ENCODE results near the gene COL5A3.

The COL5A3 gene

GRCh38 chr19:9940778-9941177 is 69.5 kb downstream of the COL5A3 start:
- Histone ChIP-seq H4K20me1 (ENCODE audit: insufficient read depth, low read length) (no peaks in the 10 kb centered on the region), H3F3A (ENCODE audit: insufficient read depth, low read length) (no peaks in the 10 kb centered on the region), H3K4me3 (ENCODE audit: low read depth, low read length, poor library complexity, severe bottlenecking) (no peak overlapping the region), H3K4me2 (ENCODE audit: low read length) (no peak overlapping the region), H3K9me3 (ENCODE audit: low read length) (0 out of 2 replicates have a peak, but pooled peaks cover 3% of the 10 kb centered on the region), H3K4me1 (ENCODE audit: insufficient read depth, low read length, severe bottlenecking) (no peaks in the 10 kb centered on the region), H3K36me3 (ENCODE audit: insufficient read depth, low read length) (no peaks in the 10 kb centered on the region; the same call in 1 of the 2 replicates), H3K9ac (ENCODE audit: low read length) (no peak overlapping the region), H3K27me3 (ENCODE audit: insufficient read depth, low read length) (peaks cover 6% of the 10 kb centered on the region; the same call in 1 of the 2 replicates), H3K27ac (ENCODE audit: low read depth, low read length, poor library complexity, severe bottlenecking) (no peak overlapping the region), H2AFZ (ENCODE audit: low read length) (no peak overlapping the region), H3K9me2 (ENCODE audit: low read depth, low read length) (no peaks in the 10 kb centered on the region), H3K79me2 (ENCODE audit: insufficient read depth, low read length) (no peaks in the 10 kb centered on the region)
- TF ChIP-seq CTCF (IDR thresholded peaks at IDR 0.05; ENCODE audit: low read length), result no peak
- no peak for TF ChIP-seq EZH2 (IDR thresholded peaks at IDR 0.05; ENCODE audit: borderline replicate concordance, low read length)

- Histone ChIP-seq H3K27me3 (ENCODE audit: insufficient read depth, low read length) (peaks cover 6% of the 10 kb centered on the region; the same call in 1 of the 2 replicates), H3K4me1 (ENCODE audit: insufficient read depth, low read length, severe bottlenecking) (no peaks in the 10 kb centered on the region), H3K9me2 (ENCODE audit: low read depth, low read length) (no peaks in the 10 kb centered on the region), H3K9me3 (ENCODE audit: low read length) (0 out of 2 replicates have a peak, but pooled peaks cover 3% of the 10 kb centered on the region), H3K4me3 (ENCODE audit: low read depth, low read length, poor library complexity, severe bottlenecking) (no peak overlapping the region), H3K27ac (ENCODE audit: low read depth, low read length, poor library complexity, severe bottlenecking) (no peak overlapping the region), H3F3A (ENCODE audit: insufficient read depth, low read length) (no peaks in the 10 kb centered on the region), H3K36me3 (ENCODE audit: insufficient read depth, low read length) (no peaks in the 10 kb centered on the region; the same call in 1 of the 2 replicates), H3K9ac (ENCODE audit: low read length) (no peak overlapping the region), H4K20me1 (ENCODE audit: insufficient read depth, low read length) (no peaks in the 10 kb centered on the region), H3K79me2 (ENCODE audit: insufficient read depth, low read length) (no peaks in the 10 kb centered on the region), H2AFZ (ENCODE audit: low read length) (no peak overlapping the region), H3K4me2 (ENCODE audit: low read length) (no peak overlapping the region)
- TF ChIP-seq CTCF (IDR thresholded peaks at IDR 0.05; ENCODE audit: low read length) (no peak), EZH2 (IDR thresholded peaks at IDR 0.05; ENCODE audit: borderline replicate concordance, low read length) (no peak)
Measured at GRCh38 chr19:9939301-9939913, 70.9 kb downstream of the COL5A3 start.

- Histone ChIP-seq H3K4me3 (ENCODE audit: low read depth, low read length, poor library complexity, severe bottlenecking) (no peak overlapping the region), H3K79me2 (ENCODE audit: insufficient read depth, low read length) (no peaks in the 10 kb centered on the region), H3K4me1 (ENCODE audit: insufficient read depth, low read length, severe bottlenecking) (no peaks in the 10 kb centered on the region), H3K9ac (ENCODE audit: low read length) (no peak overlapping the region), H4K20me1 (ENCODE audit: insufficient read depth, low read length) (no peaks in the 10 kb centered on the region), H3F3A (ENCODE audit: insufficient read depth, low read length) (no peaks in the 10 kb centered on the region), H3K4me2 (ENCODE audit: low read length) (no peak overlapping the region), H3K27me3 (ENCODE audit: insufficient read depth, low read length) (peaks cover 4% of the 10 kb centered on the region; the same call in 1 of the 2 replicates), H2AFZ (ENCODE audit: low read length) (no peak overlapping the region), H3K9me2 (ENCODE audit: low read depth, low read length) (no peaks in the 10 kb centered on the region), H3K9me3 (ENCODE audit: low read length) (0 out of 2 replicates have a peak, but pooled peaks cover under 1% of the 10 kb centered on the region), H3K36me3 (ENCODE audit: insufficient read depth, low read length) (no peaks in the 10 kb centered on the region; the same call in 1 of the 2 replicates), H3K27ac (ENCODE audit: low read depth, low read length, poor library complexity, severe bottlenecking) (no peak overlapping the region)
- TF ChIP-seq EZH2 (IDR thresholded peaks at IDR 0.05; ENCODE audit: borderline replicate concordance, low read length) (no peak), CTCF (IDR thresholded peaks at IDR 0.05; ENCODE audit: low read length) (no peak)
Measured at GRCh38 chr19:9937001-9937411, 73.3 kb downstream of the COL5A3 start.
